ENCODE data around the gene XCR1. TPM values are rescaled to one million over a fixed set of nuclear protein-coding genes. Genes with fewer than 3 reads are reported as not detected.

XCR1 gene
- total and polyA plus RNA-seq, 9 of the 15 experiments (the other 6 are each of a cell fraction or from before 2014, with no cell fraction given), result not detected

DNA sequence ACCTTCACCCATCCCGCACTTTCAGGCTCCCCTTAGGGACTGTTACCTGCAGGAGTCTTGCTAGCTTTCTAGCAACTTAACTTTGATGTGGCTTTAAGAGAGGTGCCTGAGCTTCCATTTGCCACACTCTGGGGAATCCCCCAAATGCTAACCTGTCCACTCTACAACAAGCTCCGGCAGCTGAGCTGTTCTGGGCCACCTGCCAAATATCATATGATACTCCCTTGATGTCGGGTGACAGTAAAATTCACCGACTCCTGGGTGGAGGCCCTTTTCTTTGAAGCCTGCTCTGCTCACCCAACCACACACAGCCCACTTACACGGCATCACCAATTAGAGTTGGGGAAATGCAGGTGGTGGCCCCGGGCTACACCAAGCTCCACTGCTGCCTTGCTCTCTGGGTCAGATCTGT lies 38.0 kb upstream of the XCR1 start (continued):
- TF ChIP-seq HEY1 (CRISPR knock-in tag; IDR thresholded peaks at IDR 0.05; ENCODE audit: borderline replicate concordance), result no peak
- no peak for TF ChIP-seq RHOXF2B (CRISPR knock-in tag; conservative IDR thresholded peaks at IDR 0.05)
- no peak for TF ChIP-seq ZNF23 (CRISPR knock-in tag; IDR thresholded peaks at IDR 0.05)
- no peak for TF ChIP-seq CHD4 (IDR thresholded peaks at IDR 0.05; ENCODE audit: insufficient read depth, insufficient replicate concordance, low read depth, low read length, poor library complexity, severe bottlenecking)

DNA sequence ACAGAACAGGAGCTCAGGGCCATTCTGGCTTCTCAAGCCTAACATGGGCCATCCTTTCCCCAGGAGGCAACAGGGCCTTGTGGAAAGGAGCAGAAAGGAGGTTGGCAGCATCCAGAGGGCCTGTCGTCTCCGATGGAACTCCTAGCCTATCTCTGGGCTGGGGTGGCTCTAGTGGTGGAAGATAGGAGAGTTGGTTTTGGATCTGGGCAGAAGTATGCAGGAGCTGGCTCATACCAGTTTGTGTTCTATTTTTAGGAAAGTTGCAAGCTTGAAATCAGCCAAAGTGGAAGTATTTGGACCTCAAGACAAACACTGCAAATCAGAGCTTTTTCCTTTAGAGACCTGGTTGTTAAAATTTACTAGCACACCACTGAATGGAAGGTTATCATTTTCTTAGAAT lies 35.4 kb upstream of the XCR1 start:
- TF ChIP-seq, protein P1, sequence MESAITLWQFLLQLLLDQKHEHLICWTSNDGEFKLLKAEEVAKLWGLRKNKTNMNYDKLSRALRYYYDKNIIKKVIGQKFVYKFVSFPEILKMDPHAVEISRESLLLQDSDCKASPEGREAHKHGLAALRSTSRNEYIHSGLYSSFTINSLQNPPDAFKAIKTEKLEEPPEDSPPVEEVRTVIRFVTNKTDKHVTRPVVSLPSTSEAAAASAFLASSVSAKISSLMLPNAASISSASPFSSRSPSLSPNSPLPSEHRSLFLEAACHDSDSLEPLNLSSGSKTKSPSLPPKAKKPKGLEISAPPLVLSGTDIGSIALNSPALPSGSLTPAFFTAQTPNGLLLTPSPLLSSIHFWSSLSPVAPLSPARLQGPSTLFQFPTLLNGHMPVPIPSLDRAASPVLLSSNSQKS (CRISPR knock-in tag; IDR thresholded peaks at IDR 0.05), result no peak
- TF ChIP-seq TCF3 (CRISPR knock-in tag; IDR thresholded peaks at IDR 0.05) (no peak), FOXA1 (IDR thresholded peaks at IDR 0.05; ENCODE audit: borderline replicate concordance) (no peak), SREBF2 (CRISPR knock-in tag; IDR thresholded peaks at IDR 0.05) (no peak), NCOA1 (IDR thresholded peaks at IDR 0.05; ENCODE audit: low read depth) (no peak), GTF2F1 (IDR thresholded peaks at IDR 0.05; ENCODE audit: low read depth, low read length) (no peak), CSDE1 (IDR thresholded peaks at IDR 0.05) (no peak), MTA2 (IDR thresholded peaks at IDR 0.05; ENCODE audit: low read depth) (no peak), ZNF561 (CRISPR knock-in tag; conservative IDR thresholded peaks at IDR 0.05) (no peak), FOXK2 (conservative IDR thresholded peaks at IDR 0.05 in 1 of 2, IDR thresholded peaks at IDR 0.05 in 1 of 2; ENCODE audit: low read depth in 2 of 2) (no peak)
- TF ChIP-seq, protein P2, sequence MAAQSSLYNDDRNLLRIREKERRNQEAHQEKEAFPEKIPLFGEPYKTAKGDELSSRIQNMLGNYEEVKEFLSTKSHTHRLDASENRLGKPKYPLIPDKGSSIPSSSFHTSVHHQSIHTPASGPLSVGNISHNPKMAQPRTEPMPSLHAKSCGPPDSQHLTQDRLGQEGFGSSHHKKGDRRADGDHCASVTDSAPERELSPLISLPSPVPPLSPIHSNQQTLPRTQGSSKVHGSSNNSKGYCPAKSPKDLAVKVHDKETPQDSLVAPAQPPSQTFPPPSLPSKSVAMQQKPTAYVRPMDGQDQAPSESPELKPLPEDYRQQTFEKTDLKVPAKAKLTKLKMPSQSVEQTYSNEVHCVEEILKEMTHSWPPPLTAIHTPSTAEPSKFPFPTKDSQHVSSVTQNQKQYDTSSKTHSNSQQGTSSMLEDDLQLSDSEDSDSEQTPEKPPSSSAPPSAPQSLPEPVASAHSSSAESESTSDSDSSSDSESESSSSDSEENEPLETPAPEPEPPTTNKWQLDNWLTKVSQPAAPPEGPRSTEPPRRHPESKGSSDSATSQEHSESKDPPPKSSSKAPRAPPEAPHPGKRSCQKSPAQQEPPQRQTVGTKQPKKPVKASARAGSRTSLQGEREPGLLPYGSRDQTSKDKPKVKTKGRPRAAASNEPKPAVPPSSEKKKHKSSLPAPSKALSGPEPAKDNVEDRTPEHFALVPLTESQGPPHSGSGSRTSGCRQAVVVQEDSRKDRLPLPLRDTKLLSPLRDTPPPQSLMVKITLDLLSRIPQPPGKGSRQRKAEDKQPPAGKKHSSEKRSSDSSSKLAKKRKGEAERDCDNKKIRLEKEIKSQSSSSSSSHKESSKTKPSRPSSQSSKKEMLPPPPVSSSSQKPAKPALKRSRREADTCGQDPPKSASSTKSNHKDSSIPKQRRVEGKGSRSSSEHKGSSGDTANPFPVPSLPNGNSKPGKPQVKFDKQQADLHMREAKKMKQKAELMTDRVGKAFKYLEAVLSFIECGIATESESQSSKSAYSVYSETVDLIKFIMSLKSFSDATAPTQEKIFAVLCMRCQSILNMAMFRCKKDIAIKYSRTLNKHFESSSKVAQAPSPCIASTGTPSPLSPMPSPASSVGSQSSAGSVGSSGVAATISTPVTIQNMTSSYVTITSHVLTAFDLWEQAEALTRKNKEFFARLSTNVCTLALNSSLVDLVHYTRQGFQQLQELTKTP (IDR thresholded peaks at IDR 0.05; ENCODE audit: low read depth in 1 of 2, partially characterized antibody in 2 of 2), result no peak
- TF ChIP-seq, protein P3, sequence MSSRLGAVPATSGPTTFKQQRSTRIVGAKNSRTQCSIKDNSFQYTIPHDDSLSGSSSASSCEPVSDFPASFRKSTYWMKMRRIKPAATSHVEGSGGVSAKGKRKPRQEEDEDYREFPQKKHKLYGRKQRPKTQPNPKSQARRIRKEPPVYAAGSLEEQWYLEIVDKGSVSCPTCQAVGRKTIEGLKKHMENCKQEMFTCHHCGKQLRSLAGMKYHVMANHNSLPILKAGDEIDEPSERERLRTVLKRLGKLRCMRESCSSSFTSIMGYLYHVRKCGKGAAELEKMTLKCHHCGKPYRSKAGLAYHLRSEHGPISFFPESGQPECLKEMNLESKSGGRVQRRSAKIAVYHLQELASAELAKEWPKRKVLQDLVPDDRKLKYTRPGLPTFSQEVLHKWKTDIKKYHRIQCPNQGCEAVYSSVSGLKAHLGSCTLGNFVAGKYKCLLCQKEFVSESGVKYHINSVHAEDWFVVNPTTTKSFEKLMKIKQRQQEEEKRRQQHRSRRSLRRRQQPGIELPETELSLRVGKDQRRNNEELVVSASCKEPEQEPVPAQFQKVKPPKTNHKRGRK (tag; IDR thresholded peaks at IDR 0.05), result no peak
- FAIRE-seq (no peak), ATAC-seq (no peak), DNase-seq (ENCODE audit: extremely low read depth in 1 of 4, low spot score in 3 of 4) (no peak)
- Histone ChIP-seq H4K20me1 (replicated peaks; ENCODE audit: control insufficient read depth, insufficient read depth, low read length) (no peaks in the 10 kb centered on the region), H3K4me3 (no peak overlapping the region), H3K27me3 (ENCODE audit: control insufficient read depth in 2 of 2, insufficient read depth in 2 of 2, low read length in 2 of 2) (peaks cover 17 to 30% of the 10 kb centered on the region in 2 experiments; a peak in 4 of 5 replicates), H3K4me1 (replicated peaks in 1 of 2; ENCODE audit: control insufficient read depth in 2 of 2, insufficient read depth in 2 of 2, low read length in 2 of 2) (no peaks in the 10 kb centered on the region), H3K27ac (ENCODE audit: extremely low read depth, low read depth, low read length) (no peak overlapping the region), H3K9me3 (replicated peaks; ENCODE audit: control insufficient read depth, insufficient read depth, low read depth, low read length) (no peaks in the 10 kb centered on the region; the same call in 1 of the 2 replicates), H3K79me2 (ENCODE audit: control insufficient read depth, insufficient read depth, low read length) (no peaks in the 10 kb centered on the region), H3K9me1 (ENCODE audit: control insufficient read depth, insufficient read depth, low read length) (no peaks in the 10 kb centered on the region), H3K4me2 (ENCODE audit: insufficient read depth, low read length) (no peak overlapping the region), H2AFZ (ENCODE audit: low read depth, low read length) (no peak overlapping the region), H3K9ac (ENCODE audit: insufficient read depth in 1 of 2, low read depth in 2 of 2, low read length in 2 of 2) (no peak overlapping the region), H3K36me3 (ENCODE audit: control insufficient read depth, insufficient read depth, low read length) (no peaks in the 10 kb centered on the region)
- intact Hi-C loops (cut with micrococcal nuclease), result no loop called here
- no TSS peak for BruUV-seq (replicated peaks)
- 4% methylated on average over 2 of the region's 2 CpGs for WGBS (ENCODE audit: insufficient coverage, low coverage, missing lambda C conversion rate)
- in situ Hi-C loops (cut with MboI), result no loop called here
- CTCF ChIA-PET (ENCODE audit: low intra/inter-chr PET ratio), result no interaction called here
- POLR2A ChIA-PET, result interaction anchor here (0.5 to 0.6 kb wide), 2 partner anchors 21 to 828 kb away, joined by 3 to 4 read pairs; no protein-coding TSS in a partner anchor

All from K562 (cell line).